LNCaP clone FGC (cell line): ENCODE results near the gene SUCLG2.

ENCODE experiments used
- DNase-seq: peaks from one replicate; pipeline ENCODE4 v3.0.0-alpha.2; 2011; ENCODE audit warnings: low read depth
- H3K4me3 ChIP-seq: 2 replicates; pipeline ENCODE4 v1.5.1; 2011; ENCODE audit warnings: mild to moderate bottlenecking, low read depth, low read length, control low read depth
- CTCF ChIP-seq: IDR thresholded peaks from 2 replicates; pipeline ENCODE4 v1.5.1; 2012; ENCODE audit warnings: mild to moderate bottlenecking; ENCODE audit not compliant: control insufficient read depth, insufficient read depth; ENCODE audit errors: extremely low read depth

Gene SUCLG2

GRCh38 chr3:67688231-67688630 is 33.8 kb upstream of the SUCLG2 start:
- DNase-seq: no peak
- TF ChIP-seq CTCF: no peak
- no peak overlapping the region for H3K4me3 ChIP-seq

DNA sequence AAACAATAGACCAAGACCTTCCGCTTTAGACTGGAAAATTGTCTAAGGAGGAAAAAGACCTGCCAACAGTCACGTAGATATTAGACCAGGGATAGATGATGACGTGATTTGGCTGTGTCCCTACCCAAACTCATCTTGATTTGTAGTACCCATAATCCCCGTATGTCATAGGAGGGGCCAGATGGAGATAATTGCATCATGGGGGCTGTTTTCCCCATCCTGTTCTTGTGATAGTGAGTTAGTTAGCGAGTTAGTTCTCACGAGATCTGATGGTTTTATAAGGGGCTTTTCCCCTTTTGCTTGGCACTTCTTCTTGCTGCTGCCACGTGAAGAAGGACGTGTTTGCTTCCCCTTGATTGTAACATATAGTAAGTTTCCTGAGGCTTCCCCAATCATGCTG is 31.7 kb upstream of the SUCLG2 start:
- TF ChIP-seq CTCF: no peak
- no peak for DNase-seq
- no peak overlapping the region for H3K4me3 ChIP-seq

DNA sequence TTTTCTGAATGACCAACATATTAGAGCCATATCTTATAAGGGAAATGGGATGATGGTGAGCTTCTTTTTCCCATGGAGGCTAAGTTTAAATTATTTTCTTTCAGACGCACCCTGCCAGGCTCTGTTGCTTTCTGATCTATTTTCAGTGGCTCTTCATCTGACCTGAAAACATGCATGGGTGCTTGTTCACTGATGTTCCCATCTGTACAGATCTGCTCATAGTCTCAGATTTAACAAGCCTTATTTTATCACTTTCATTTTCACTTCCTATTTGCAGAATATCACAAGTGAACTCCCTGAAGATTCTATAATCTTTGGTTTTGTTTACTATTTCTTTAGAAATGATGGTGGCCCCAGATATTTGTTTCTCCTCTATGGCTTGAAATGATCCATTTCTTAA is 31.1 kb upstream of the SUCLG2 start:
- no peak overlapping the region for H3K4me3 ChIP-seq
- no peak for TF ChIP-seq CTCF
- no peak for DNase-seq

GRCh38 chr3:67684211-67684610 is 29.8 kb upstream of the SUCLG2 start:
- H3K4me3 ChIP-seq: no peak overlapping the region
- DNase-seq: no peak
- TF ChIP-seq CTCF: no peak

- no peak overlapping the region for H3K4me3 ChIP-seq
- DNase-seq: no peak
- no peak for TF ChIP-seq CTCF
Measured at GRCh38 chr3:67683522-67683921, 29.1 kb upstream of the SUCLG2 start.

GRCh38 chr3:67678665-67679064 is 24.3 kb upstream of the SUCLG2 start:
- no peak for TF ChIP-seq CTCF
- DNase-seq: no peak
- H3K4me3 ChIP-seq: no peak overlapping the region

GRCh38 chr3:67674055-67674454 is 19.6 kb upstream of the SUCLG2 start:
- no peak for DNase-seq
- no peak for TF ChIP-seq CTCF
- no peak overlapping the region for H3K4me3 ChIP-seq
